IPS-NIHi7 (cell line): Measurements from ENCODE around the gene CARM1.
A peak's percentile ranks its signal among the peaks of the same experiment; 100 is the strongest.
"Not testable (repeated sequence)": the region's sequence is repeated elsewhere in the genome, so short reads cannot be mapped to it uniquely, and the experiment has no call there.

Experiments
- DNase-seq: peaks from one replicate; pipeline ENCODE4 v3.0.0; 2012; ENCODE audit warnings: mixed read lengths; ENCODE audit errors: extremely low spot score

The CARM1 gene

GRCh38 chr19:10870955-10871603 is at the start of gene CARM1:
CARM1 (plus strand) TSS chr19:10871553; CDS start chr19:10871703, 150 bp downstream.
- DNase-seq = peak; percentile 98

- DNase-seq = no peak
Observed at GRCh38 chr19:10823690-10824089, 47.7 kb upstream of the CARM1 start.

GRCh38 chr19:10826231-10826630 is 45.1 kb upstream of the CARM1 start:
- no peak for DNase-seq

- DNase-seq = no peak
Observed at GRCh38 chr19:10826846-10827245, 44.5 kb upstream of the CARM1 start.

GRCh38 chr19:10828981-10829821 is 42.2 kb upstream of the CARM1 start:
- no peak for DNase-seq

- DNase-seq = no peak
Observed at GRCh38 chr19:10829967-10830366, 41.4 kb upstream of the CARM1 start.

GRCh38 chr19:10830370-10830769 is 41.0 kb upstream of the CARM1 start:
- no peak for DNase-seq

- no peak for DNase-seq
Observed at GRCh38 chr19:10830931-10831779, 40.2 kb upstream of the CARM1 start.

- DNase-seq = no peak
Observed at GRCh38 chr19:10831987-10832938, 39.1 kb upstream of the CARM1 start.

- no peak for DNase-seq
Observed at GRCh38 chr19:10832939-10833296, 38.4 kb upstream of the CARM1 start.

GRCh38 chr19:10835089-10835753 is 36.1 kb upstream of the CARM1 start:
- DNase-seq = no peak

GRCh38 chr19:10835754-10836478 is 35.4 kb upstream of the CARM1 start, which contains the start of gene TMED1:
TMED1 (minus strand) TSS chr19:10836212; CDS start chr19:10836191, 21 bp downstream.
- DNase-seq = peak; percentile 100

GRCh38 chr19:10836479-10837330 is 34.6 kb upstream of the CARM1 start:
- DNase-seq = no peak

GRCh38 chr19:10837649-10838048 is 33.7 kb upstream of the CARM1 start:
- not testable (repeated sequence) for DNase-seq

- no peak for DNase-seq
Observed at GRCh38 chr19:10838377-10838776, 33.0 kb upstream of the CARM1 start.

GRCh38 chr19:10839114-10840050 is 32.0 kb upstream of the CARM1 start:
- no peak for DNase-seq

GRCh38 chr19:10842788-10843187 is 28.6 kb upstream of the CARM1 start:
- DNase-seq = no peak
